ENCODE measurements around the gene SPIRE1. TPM values are rescaled to one million over a fixed set of nuclear protein-coding genes. Genes with fewer than 3 reads are reported as not detected.

Gene SPIRE1
- total RNA-seq, 4 donors from 2014 or later = 37.4 to 50.8 (median 43.0) TPM

DNA sequence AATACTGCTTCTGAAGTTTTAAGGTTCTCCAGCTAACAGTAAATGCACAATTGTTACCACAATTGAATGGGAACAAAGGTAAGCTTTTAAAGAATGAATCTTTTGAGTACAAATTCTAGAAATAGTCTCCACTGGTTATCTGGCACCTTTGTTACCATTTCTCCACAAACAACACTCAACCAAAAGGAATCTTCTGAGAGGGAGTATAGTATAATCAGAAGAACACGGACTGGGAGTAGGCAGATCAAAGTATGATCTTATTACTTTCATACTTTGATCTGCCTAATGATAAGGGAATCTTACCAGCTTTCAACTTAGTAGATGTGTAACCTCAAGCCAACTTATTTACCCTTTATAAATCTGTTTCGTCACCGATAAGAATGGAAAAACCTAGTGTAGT is 43.3 kb upstream of the SPIRE1 start:
- H3K4me3 ChIP-seq = peak overlapping the region in 1 of 2 donors; percentile 90
- 84% methylated on average over 3 of the region's 3 CpGs for WGBS, 2 donors (ENCODE audit: low coverage in 1 of 2)
- no peak for ATAC-seq
- peak overlapping the region in 3 of 4 donors; percentile 94 to 98 (median 98) for H3K27ac ChIP-seq
- no peak for TF ChIP-seq POLR2A (IDR thresholded peaks at IDR 0.05)
- TF ChIP-seq POLR2AphosphoS5 (IDR thresholded peaks at IDR 0.05) = no peak
- no peak for TF ChIP-seq CTCF (IDR thresholded peaks at IDR 0.05)
- no peak for TF ChIP-seq EP300 (IDR thresholded peaks at IDR 0.05)
- H3K27me3 ChIP-seq = no peaks in the 10 kb centered on the region
- H3K4me1 ChIP-seq = peaks cover 7 to 50% (median 12%) of the 10 kb centered on the region in 3 donors
- H3K9me3 ChIP-seq = no peaks in the 10 kb centered on the region
- peaks cover 0 to 30% of the 10 kb centered on the region in 2 donors for H3K36me3 ChIP-seq

- H3K27me3 ChIP-seq = no peaks in the 10 kb centered on the region
- 84 to 92% methylated on average over 2 of the region's 2 CpGs for WGBS, 2 donors (ENCODE audit: low coverage in 1 of 2)
- H3K36me3 ChIP-seq = peaks cover 0 to 43% of the 10 kb centered on the region in 2 donors
- no peaks in the 10 kb centered on the region for H3K9me3 ChIP-seq
- H3K4me3 ChIP-seq = no peak overlapping the region
- H3K4me1 ChIP-seq = peaks cover 7 to 37% (median 12%) of the 10 kb centered on the region in 3 donors
- no peak for ATAC-seq
- TF ChIP-seq CTCF (IDR thresholded peaks at IDR 0.05) = no peak
- no peak for TF ChIP-seq POLR2A (IDR thresholded peaks at IDR 0.05)
- TF ChIP-seq EP300 (IDR thresholded peaks at IDR 0.05) = no peak
- no peak for TF ChIP-seq POLR2AphosphoS5 (IDR thresholded peaks at IDR 0.05)
- no peak overlapping the region for H3K27ac ChIP-seq
Observed at GRCh38 chr18:12699747-12700146, 41.8 kb upstream of the SPIRE1 start.

GRCh38 chr18:12694032-12694431 is 36.1 kb upstream of the SPIRE1 start:
- no peaks in the 10 kb centered on the region for H3K27me3 ChIP-seq
- peaks cover 0 to 66% of the 10 kb centered on the region in 2 donors for H3K36me3 ChIP-seq
- TF ChIP-seq CTCF (IDR thresholded peaks at IDR 0.05) (no peak), POLR2A (IDR thresholded peaks at IDR 0.05) (no peak), POLR2AphosphoS5 (IDR thresholded peaks at IDR 0.05) (no peak), EP300 (IDR thresholded peaks at IDR 0.05) (no peak)
- 56 to 79% methylated on average over 2 of the region's 2 CpGs for WGBS, 2 donors (ENCODE audit: low coverage in 1 of 2)
- H3K4me1 ChIP-seq = no peaks in the 10 kb centered on the region
- H3K4me3 ChIP-seq = no peak overlapping the region
- ATAC-seq = no peak
- no peak overlapping the region for H3K27ac ChIP-seq
- H3K9me3 ChIP-seq = no peaks in the 10 kb centered on the region

DNA sequence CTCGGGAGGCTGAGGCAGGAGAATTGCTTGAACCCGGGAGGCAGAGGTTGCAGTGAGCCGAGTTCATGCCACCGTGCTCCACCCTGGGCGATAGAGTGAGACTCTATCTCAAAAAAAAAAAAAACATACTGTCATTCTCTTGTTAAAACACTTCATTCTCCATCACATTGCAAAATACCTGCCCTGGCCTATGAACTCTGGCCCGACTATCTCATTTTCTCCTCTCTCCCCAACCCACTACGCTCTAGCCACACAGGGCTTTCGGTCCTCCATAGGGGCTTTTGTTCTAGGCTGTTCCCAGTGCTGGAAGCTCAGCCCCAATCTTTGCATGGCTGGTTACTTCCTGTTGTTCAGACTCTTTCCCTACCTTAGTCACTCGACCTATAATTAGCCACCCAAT is 34.3 kb upstream of the SPIRE1 start:
- Histone ChIP-seq H3K4me1 (no peaks in the 10 kb centered on the region), H3K9me3 (no peaks in the 10 kb centered on the region), H3K27me3 (no peaks in the 10 kb centered on the region), H3K27ac (no peak overlapping the region), H3K36me3 (peaks cover 0 to 59% of the 10 kb centered on the region in 2 donors), H3K4me3 (no peak overlapping the region)
- 82 to 96% methylated on average over 6 to 9 of the region's 9 CpGs for WGBS, 2 donors (ENCODE audit: low coverage in 1 of 2)
- TF ChIP-seq POLR2A (IDR thresholded peaks at IDR 0.05) (no peak), CTCF (IDR thresholded peaks at IDR 0.05) (no peak), EP300 (IDR thresholded peaks at IDR 0.05) (no peak), POLR2AphosphoS5 (IDR thresholded peaks at IDR 0.05) (no peak)
- ATAC-seq = no peak

DNA sequence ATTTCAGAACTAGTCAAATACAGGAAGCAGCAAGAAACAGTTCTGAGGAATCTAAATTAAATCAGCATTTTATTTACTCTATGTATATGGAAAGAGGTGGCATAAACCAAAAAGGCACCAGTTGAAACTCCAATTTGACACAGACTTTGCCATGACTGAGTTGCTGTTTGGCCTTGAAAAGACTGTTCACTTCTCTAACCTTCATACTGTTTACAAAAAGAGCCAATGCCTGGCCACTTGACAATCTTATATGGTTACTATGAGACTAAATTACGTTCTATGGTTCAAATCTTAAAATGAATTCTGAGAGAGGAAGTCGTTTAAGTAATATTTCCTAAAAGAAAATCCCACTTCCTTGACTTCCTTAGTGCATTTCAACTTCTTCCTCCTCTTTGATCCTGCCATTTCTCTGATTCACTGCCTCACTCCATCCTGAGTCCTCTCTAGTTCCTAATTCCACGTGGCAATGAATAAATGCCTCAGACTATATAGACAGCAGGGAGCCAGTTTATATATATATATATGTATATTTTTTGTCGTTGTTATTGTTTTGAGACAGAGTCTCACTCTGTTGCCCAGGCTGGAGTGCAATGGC is 31.4 kb upstream of the SPIRE1 start:
- ATAC-seq = no peak
- no peaks in the 10 kb centered on the region for H3K27me3 ChIP-seq
- no peak overlapping the region for H3K4me3 ChIP-seq
- TF ChIP-seq POLR2AphosphoS5 (IDR thresholded peaks at IDR 0.05) (no peak), CTCF (IDR thresholded peaks at IDR 0.05) (no peak), EP300 (IDR thresholded peaks at IDR 0.05) (no peak), POLR2A (IDR thresholded peaks at IDR 0.05) (no peak)
- H3K36me3 ChIP-seq = peaks cover 0 to 52% of the 10 kb centered on the region in 2 donors
- H3K9me3 ChIP-seq = no peaks in the 10 kb centered on the region
- no peaks in the 10 kb centered on the region for H3K4me1 ChIP-seq
- H3K27ac ChIP-seq = no peak overlapping the region
- 63 to 84% methylated on average over 4 of the region's 4 CpGs for WGBS, 2 donors (ENCODE audit: low coverage in 1 of 2)
